Karpas-422 (cell line): ENCODE measurements around the gene GGA1. TPM values are rescaled to one million over a fixed set of nuclear protein-coding genes. Genes with fewer than 3 reads are reported as not detected.

Source experiments
- DNase-seq: peaks from one replicate; pipeline ENCODE4 v3.0.0-alpha.2; 2015
- H2AFZ ChIP-seq: fragments of 200-600 bp; sonication (generic); 2 replicates; pipeline ENCODE4 v1.6.1; 2014; ENCODE audit warnings: antibody characterized with exemption, low read length, mixed read lengths
- H3K27ac ChIP-seq: fragments of 200-600 bp; sonication (generic); 2 replicates; pipeline ENCODE4 v1.5.1; 2014; ENCODE audit warnings: mild to moderate bottlenecking, low read length, moderate library complexity
- H3K27me3 ChIP-seq: fragments of 200-600 bp; sonication (generic); 2 replicates; pipeline ENCODE4 v1.6.1; 2014; ENCODE audit warnings: low read length, mixed read lengths
- H3K36me3 ChIP-seq: fragments of 200-600 bp; sonication (generic); 2 replicates; pipeline ENCODE4 v1.6.1; 2014; ENCODE audit warnings: low read length, mixed read lengths; ENCODE audit not compliant: insufficient read depth
- H3K4me1 ChIP-seq: fragments of 200-600 bp; sonication (generic); 2 replicates; pipeline ENCODE4 v1.6.1; 2014; ENCODE audit warnings: mild to moderate bottlenecking, low read length, mixed read lengths
- H3K4me2 ChIP-seq: fragments of 200-600 bp; sonication (generic); 2 replicates; pipeline ENCODE4 v1.6.1; 2014; ENCODE audit warnings: low read length, low read depth, mild to moderate bottlenecking; ENCODE audit not compliant: poor library complexity, severe bottlenecking
- H3K4me3 ChIP-seq: fragments of 200-600 bp; sonication (generic); 2 replicates; pipeline ENCODE4 v1.5.1; 2014; ENCODE audit warnings: mild to moderate bottlenecking, antibody characterized with exemption, low read length, mixed read lengths
- H3K79me2 ChIP-seq: fragments of 200-600 bp; sonication (generic); 2 replicates; pipeline ENCODE4 v1.6.1; 2014; ENCODE audit warnings: mild to moderate bottlenecking, low read length, mixed read lengths
- H3K9ac ChIP-seq: fragments of 200-600 bp; sonication (generic); 2 replicates; pipeline ENCODE4 v1.6.0; 2014; ENCODE audit warnings: low read length
- H3K9me2 ChIP-seq: fragments of 200-600 bp; sonication (generic), shearing (Covaris generic); replicated peaks from 2 replicates; pipeline ENCODE4 v1.6.0; 2014; ENCODE audit warnings: mild to moderate bottlenecking, low read length, moderate library complexity; ENCODE audit not compliant: insufficient read depth
- H3K9me3 ChIP-seq: fragments of 300-700, 200-600 bp; sonication (generic); 2 replicates; pipeline ENCODE4 v1.6.1; 2014; ENCODE audit warnings: low read length, mixed read lengths
- H4K20me1 ChIP-seq: fragments of 200-600 bp; sonication (generic); 2 replicates; pipeline ENCODE4 v1.6.1; 2014; ENCODE audit warnings: mild to moderate bottlenecking, antibody characterized with exemption, low read length, low read depth; ENCODE audit not compliant: insufficient read depth
- total RNA-seq: library from RNA; depleted of rRNA; stranded (reverse); fragments of >200 nt; shearing (Covaris generic); gene quantifications from 2 replicates; pipeline ENCODE4 v1.2.3, GENCODE V29; 2014; ENCODE audit warnings: low replicate concordance

Gene GGA1
- total RNA-seq, 1 experiment from 2014 or later: 64.3 TPM

- no peak overlapping the region for H2AFZ ChIP-seq
- H3K4me2 ChIP-seq: peak overlapping the region; percentile 96
- H3K27ac ChIP-seq: peak overlapping the region; percentile 70; the same call in 1 of the 2 replicates
- H3K9me3 ChIP-seq: no peaks in the 10 kb centered on the region
- H3K4me3 ChIP-seq: peak overlapping the region; percentile 78
- no peaks in the 10 kb centered on the region for H3K9me2 ChIP-seq
- H3K4me1 ChIP-seq: peaks cover 43% of the 10 kb centered on the region
- peaks cover 60% of the 10 kb centered on the region for H3K79me2 ChIP-seq
- peaks cover 55% of the 10 kb centered on the region for H4K20me1 ChIP-seq
- no peak for DNase-seq
- H3K9ac ChIP-seq: peak overlapping the region; percentile 87
- peaks cover 3% of the 10 kb centered on the region for H3K36me3 ChIP-seq
- no peaks in the 10 kb centered on the region for H3K27me3 ChIP-seq
These were observed 52.0 kb downstream of the GGA1 start for GRCh38 chr22:37660709-37661045.

GRCh38 chr22:37661160-37661924 lies 52.7 kb downstream of the GGA1 start:
- H3K9ac ChIP-seq: peak overlapping the region; percentile 87; the same call in 1 of the 2 replicates
- H3K4me2 ChIP-seq: peak overlapping the region; percentile 96
- H4K20me1 ChIP-seq: peaks cover 60% of the 10 kb centered on the region
- H3K79me2 ChIP-seq: peaks cover 67% of the 10 kb centered on the region
- H3K9me3 ChIP-seq: no peaks in the 10 kb centered on the region
- no peak overlapping the region for H2AFZ ChIP-seq
- H3K27ac ChIP-seq: peak overlapping the region; percentile 70; the same call in 1 of the 2 replicates
- no peaks in the 10 kb centered on the region for H3K9me2 ChIP-seq
- peak; percentile 61 for DNase-seq
- H3K4me3 ChIP-seq: peak overlapping the region; percentile 78; the same call in 1 of the 2 replicates
- peaks cover 43% of the 10 kb centered on the region for H3K4me1 ChIP-seq
- H3K36me3 ChIP-seq: peaks cover 3% of the 10 kb centered on the region
- H3K27me3 ChIP-seq: no peaks in the 10 kb centered on the region

DNA sequence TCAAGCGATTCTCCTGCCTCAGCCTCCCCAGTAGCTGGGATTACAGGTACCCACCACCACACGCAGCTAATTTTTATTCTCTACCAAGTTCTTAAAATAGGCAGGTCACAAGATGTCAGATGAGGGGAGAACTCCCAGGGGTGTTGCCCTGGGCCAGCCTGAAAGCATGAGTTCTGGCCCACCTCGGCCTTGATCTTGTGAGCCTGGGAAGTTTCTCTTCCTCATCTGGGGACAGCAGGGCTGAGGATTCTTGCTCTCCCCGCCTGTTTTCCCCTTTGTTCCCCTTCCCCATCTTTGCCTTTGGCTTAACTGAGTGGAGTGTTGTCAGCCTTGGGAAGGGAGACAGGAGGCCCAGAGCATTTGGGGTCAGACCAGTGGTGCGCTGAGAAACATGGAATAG lies 53.4 kb downstream of the GGA1 start:
- Histone ChIP-seq H3K9me2 (no peaks in the 10 kb centered on the region), H3K4me2 (no peak overlapping the region), H3K36me3 (peaks cover 3% of the 10 kb centered on the region), H3K27me3 (no peaks in the 10 kb centered on the region), H3K4me3 (no peak overlapping the region), H3K4me1 (peaks cover 42% of the 10 kb centered on the region), H4K20me1 (peaks cover 64% of the 10 kb centered on the region), H3K9ac (no peak overlapping the region), H3K79me2 (peaks cover 71% of the 10 kb centered on the region), H3K27ac (peak overlapping the region; percentile 70), H2AFZ (no peak overlapping the region), H3K9me3 (no peaks in the 10 kb centered on the region)
- DNase-seq: no peak

GRCh38 chr22:37663521-37664140 lies 55.0 kb downstream of the GGA1 start:
- Histone ChIP-seq H3K27ac (no peak overlapping the region), H3K4me3 (no peak overlapping the region), H3K9me3 (no peaks in the 10 kb centered on the region), H3K79me2 (peaks cover 78% of the 10 kb centered on the region), H3K36me3 (peaks cover 3% of the 10 kb centered on the region), H2AFZ (no peak overlapping the region), H3K27me3 (no peaks in the 10 kb centered on the region), H3K9ac (no peak overlapping the region), H3K9me2 (no peaks in the 10 kb centered on the region), H3K4me2 (no peak overlapping the region), H4K20me1 (peaks cover 64% of the 10 kb centered on the region), H3K4me1 (peaks cover 40% of the 10 kb centered on the region)
- no peak for DNase-seq

- H3K9me3 ChIP-seq: no peaks in the 10 kb centered on the region
- H3K4me1 ChIP-seq: peaks cover 39% of the 10 kb centered on the region
- peaks cover 3% of the 10 kb centered on the region for H3K36me3 ChIP-seq
- H3K79me2 ChIP-seq: peaks cover 73% of the 10 kb centered on the region
- no peak overlapping the region for H3K4me3 ChIP-seq
- H2AFZ ChIP-seq: no peak overlapping the region
- H3K4me2 ChIP-seq: no peak overlapping the region
- no peaks in the 10 kb centered on the region for H3K9me2 ChIP-seq
- DNase-seq: no peak
- peaks cover 60% of the 10 kb centered on the region for H4K20me1 ChIP-seq
- H3K9ac ChIP-seq: no peak overlapping the region
- H3K27ac ChIP-seq: no peak overlapping the region
- no peaks in the 10 kb centered on the region for H3K27me3 ChIP-seq
These were observed 55.8 kb downstream of the GGA1 start for GRCh38 chr22:37664249-37665101.

DNA sequence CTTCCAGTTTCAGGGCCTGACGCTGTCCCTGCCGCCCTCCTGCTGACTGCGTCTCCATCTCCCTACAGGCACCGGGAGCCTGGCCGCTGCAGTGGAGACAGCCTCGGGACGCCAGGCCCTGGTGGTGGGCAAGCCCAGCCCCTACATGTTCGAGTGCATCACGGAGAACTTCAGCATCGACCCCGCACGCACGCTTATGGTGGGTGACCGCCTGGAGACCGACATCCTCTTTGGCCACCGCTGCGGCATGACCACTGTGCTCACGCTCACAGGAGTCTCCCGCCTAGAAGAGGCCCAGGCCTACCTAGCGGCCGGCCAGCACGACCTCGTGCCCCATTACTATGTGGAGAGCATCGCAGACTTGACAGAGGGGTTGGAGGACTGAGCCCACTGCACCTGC lies 56.9 kb downstream of the GGA1 start:
- Histone ChIP-seq H3K4me1 (peaks cover 29% of the 10 kb centered on the region), H2AFZ (no peak overlapping the region), H3K9me3 (no peaks in the 10 kb centered on the region), H3K27me3 (no peaks in the 10 kb centered on the region), H3K9me2 (no peaks in the 10 kb centered on the region), H3K79me2 (peaks cover 63% of the 10 kb centered on the region), H3K9ac (no peak overlapping the region), H3K4me2 (no peak overlapping the region), H3K27ac (no peak overlapping the region), H3K36me3 (peaks cover 3% of the 10 kb centered on the region), H3K4me3 (no peak overlapping the region), H4K20me1 (peaks cover 50% of the 10 kb centered on the region)
- no peak for DNase-seq

- H3K36me3 ChIP-seq: no peaks in the 10 kb centered on the region; the same call in none of the 2 replicates
- H3K79me2 ChIP-seq: peaks cover 28% of the 10 kb centered on the region
- no peaks in the 10 kb centered on the region for H3K27me3 ChIP-seq
- peaks cover 17% of the 10 kb centered on the region for H3K4me1 ChIP-seq
- H3K9me3 ChIP-seq: no peaks in the 10 kb centered on the region
- H3K4me3 ChIP-seq: no peak overlapping the region
- H3K9me2 ChIP-seq: no peaks in the 10 kb centered on the region
- H2AFZ ChIP-seq: no peak overlapping the region
- no peak overlapping the region for H3K9ac ChIP-seq
- H3K4me2 ChIP-seq: no peak overlapping the region
- H3K27ac ChIP-seq: no peak overlapping the region
- peaks cover 20% of the 10 kb centered on the region; the same call in 1 of the 2 replicates for H4K20me1 ChIP-seq
- no peak for DNase-seq
These were observed 61.0 kb downstream of the GGA1 start for GRCh38 chr22:37669586-37669985.
